Activated naive CD8-positive, alpha-beta T cell treated with anti-CD3 and anti-CD28 coated beads for 36 hours (primary cell): ENCODE data around the gene GBA3. TPM values are rescaled to one million over a fixed set of nuclear protein-coding genes. Genes with fewer than 3 reads are reported as not detected.

Source experiments
- DNase-seq: peaks from one replicate; pipeline ENCODE4 v3.0.0; 2021
- H3K27ac Mint-ChIP-seq: one replicate; pipeline ENCODE4 v1.8.0; 2022; ENCODE audit warnings: mild to moderate bottlenecking, moderate library complexity, mixed read lengths
- H3K27me3 Mint-ChIP-seq: one replicate; pipeline ENCODE4 v1.8.0; 2022; ENCODE audit warnings: mild to moderate bottlenecking, mixed read lengths
- H3K36me3 Mint-ChIP-seq: one replicate; pipeline ENCODE4 v1.8.0; 2021; ENCODE audit warnings: mild to moderate bottlenecking, mixed read lengths
- H3K4me1 Mint-ChIP-seq: one replicate; pipeline ENCODE4 v1.8.0; 2021; ENCODE audit warnings: mixed read lengths
- H3K4me3 Mint-ChIP-seq: one replicate; pipeline ENCODE4 v1.8.0; 2022; ENCODE audit warnings: mild to moderate bottlenecking, moderate library complexity, mixed read lengths
- H3K9me3 Mint-ChIP-seq: one replicate; pipeline ENCODE4 v1.8.0; 2022; ENCODE audit warnings: mixed read lengths
- total RNA-seq, 2 experiments: library from RNA; stranded (reverse); gene quantifications; one replicate each; pipeline ENCODE4 v1.2.3, GENCODE V29; 2021

Gene GBA3
- total RNA-seq, 2 experiments from 2014 or later: not detected

DNA sequence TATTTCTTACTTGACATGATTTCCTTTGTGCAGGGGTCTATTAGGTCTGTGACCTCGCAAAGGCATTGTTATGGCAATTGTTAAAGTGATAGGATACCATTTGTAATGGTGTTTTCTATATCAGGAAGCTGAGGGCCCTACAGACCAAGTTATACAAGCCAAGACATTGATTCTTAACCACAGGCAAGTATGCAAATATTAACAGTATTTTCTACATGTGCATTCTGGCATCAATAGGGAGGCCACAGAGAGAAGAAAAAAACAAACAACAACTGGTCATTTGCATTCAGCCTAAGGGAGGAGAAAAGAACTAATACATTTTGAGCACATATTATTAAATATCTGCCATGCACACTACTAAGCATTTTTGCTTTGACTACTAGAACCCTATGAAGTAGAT, 28.5 kb downstream of the GBA3 start:
- Mint-ChIP-seq H3K27ac (no peak overlapping the region), H3K4me3 (no peak overlapping the region), H3K9me3 (peaks cover 4% of the 10 kb centered on the region), H3K4me1 (no peaks in the 10 kb centered on the region), H3K36me3 (no peaks in the 10 kb centered on the region), H3K27me3 (peaks cover 6% of the 10 kb centered on the region)
- no peak for DNase-seq

DNA sequence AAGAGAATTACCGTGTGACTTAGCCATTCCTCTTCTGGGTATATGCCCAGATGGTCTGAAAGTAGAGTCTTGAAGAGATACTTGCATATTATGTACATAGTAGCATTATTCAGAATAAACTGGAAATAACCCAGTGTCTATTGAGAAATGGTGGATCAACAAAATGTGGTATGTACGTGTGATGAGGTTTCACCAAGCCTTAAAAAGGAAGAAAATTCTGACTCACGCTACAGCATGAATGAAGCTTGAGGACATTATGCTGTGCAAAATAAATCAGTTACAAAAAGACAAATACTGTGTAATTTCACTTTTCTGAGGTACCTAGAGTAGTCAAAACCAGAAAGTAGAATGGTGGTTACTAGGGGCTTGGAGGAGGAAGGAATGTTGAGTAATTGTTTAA, 37.3 kb downstream of the GBA3 start:
- no peak overlapping the region for H3K27ac Mint-ChIP-seq

DNA sequence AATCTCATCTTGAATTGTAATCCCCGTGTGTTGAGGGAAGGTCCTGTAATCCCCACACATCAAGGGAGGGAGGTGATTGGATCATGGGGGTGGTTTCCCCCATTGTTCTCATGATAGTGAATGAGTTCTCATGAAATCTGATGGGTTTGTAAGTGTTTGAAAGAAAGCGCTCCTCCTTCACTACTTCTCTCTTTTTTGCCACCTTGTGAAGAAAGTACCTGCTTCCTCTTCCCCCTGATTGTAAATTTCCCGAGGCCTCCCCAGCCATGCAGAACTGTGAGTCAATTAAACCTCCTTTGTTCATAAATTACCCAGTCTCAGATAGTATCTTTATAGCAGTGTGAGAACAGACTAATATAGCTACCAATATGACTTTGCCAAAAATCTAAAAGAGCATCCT, 41.1 kb downstream of the GBA3 start:
- H3K9me3 Mint-ChIP-seq: no peaks in the 10 kb centered on the region
- H3K27ac Mint-ChIP-seq: no peak overlapping the region
- no peak overlapping the region for H3K4me3 Mint-ChIP-seq
- peaks cover 16% of the 10 kb centered on the region for H3K27me3 Mint-ChIP-seq
- H3K36me3 Mint-ChIP-seq: no peaks in the 10 kb centered on the region
- DNase-seq: no peak
- H3K4me1 Mint-ChIP-seq: no peaks in the 10 kb centered on the region

More for the DNA sequence above, 37.3 kb downstream of the GBA3 start:
- Mint-ChIP-seq H3K27me3 (peaks cover 16% of the 10 kb centered on the region), H3K4me1 (no peaks in the 10 kb centered on the region), H3K9me3 (no peaks in the 10 kb centered on the region), H3K36me3 (no peaks in the 10 kb centered on the region), H3K4me3 (no peak overlapping the region)
- DNase-seq: no peak

DNA sequence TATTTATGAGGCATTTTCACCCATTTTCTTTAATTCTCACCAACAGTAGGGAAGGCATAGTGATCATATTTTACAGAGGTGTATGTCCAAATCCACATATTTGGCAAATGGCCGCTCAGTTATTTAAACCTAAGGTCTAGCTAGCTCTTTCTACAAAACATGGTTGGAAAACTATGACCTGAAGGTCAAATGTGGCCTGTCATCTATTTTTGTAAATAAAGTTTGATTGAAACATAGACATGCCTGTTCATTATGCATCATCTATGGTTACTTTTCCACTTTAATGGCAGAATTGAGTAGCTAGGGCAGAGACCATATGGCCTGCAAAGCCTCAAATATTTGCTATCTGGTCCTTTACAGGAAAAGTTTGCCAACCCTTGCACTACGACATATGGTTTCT, 44.2 kb downstream of the GBA3 start:
- Mint-ChIP-seq H3K4me1 (peaks cover 2% of the 10 kb centered on the region), H3K9me3 (no peaks in the 10 kb centered on the region), H3K27me3 (peaks cover 15% of the 10 kb centered on the region), H3K27ac (no peak overlapping the region), H3K4me3 (no peak overlapping the region), H3K36me3 (peaks cover 2% of the 10 kb centered on the region)
- DNase-seq: no peak

DNA sequence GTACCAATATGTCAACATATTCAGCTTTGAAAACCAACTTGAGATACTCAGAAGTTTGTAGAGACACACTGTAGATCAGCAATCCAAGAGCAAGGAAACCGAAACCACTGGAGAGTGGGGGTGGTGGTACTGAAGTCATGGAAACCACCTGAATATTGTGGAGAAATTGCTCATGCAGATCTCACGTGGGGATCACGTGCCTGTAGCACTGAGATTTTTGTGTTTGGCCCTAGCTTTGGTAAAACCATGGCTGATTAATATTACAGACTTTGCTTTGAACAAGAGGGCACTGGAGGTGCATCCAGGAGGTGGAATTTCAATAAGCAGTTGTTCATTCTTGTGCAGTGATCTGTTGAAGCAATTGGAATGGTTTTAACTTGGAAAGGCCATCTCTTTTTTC, 47.2 kb downstream of the GBA3 start:
- Mint-ChIP-seq H3K4me3 (no peak overlapping the region), H3K4me1 (peaks cover 2% of the 10 kb centered on the region), H3K27ac (no peak overlapping the region), H3K27me3 (peaks cover 12% of the 10 kb centered on the region), H3K9me3 (no peaks in the 10 kb centered on the region), H3K36me3 (peaks cover 2% of the 10 kb centered on the region)
- no peak for DNase-seq

DNA sequence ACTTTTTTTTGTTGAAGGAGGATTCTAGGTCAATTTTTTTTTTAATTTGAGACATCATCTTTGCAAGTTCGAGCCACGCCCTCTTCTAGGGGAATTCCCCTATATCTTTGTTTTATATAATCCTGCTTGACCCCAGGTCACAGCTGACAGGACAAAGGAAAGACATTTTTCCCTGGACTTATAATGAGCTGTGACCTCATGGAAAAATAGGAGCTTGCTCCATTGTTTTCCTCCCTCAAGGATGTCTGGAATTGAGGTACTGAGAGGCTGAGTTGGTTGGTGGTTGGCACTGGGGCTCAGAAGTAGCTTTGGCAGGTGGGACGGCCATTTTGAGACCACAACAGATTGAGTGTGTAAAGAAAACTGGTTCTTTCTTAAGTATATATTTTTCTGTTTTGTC, 49.0 kb downstream of the GBA3 start:
- peaks cover 2% of the 10 kb centered on the region for H3K4me1 Mint-ChIP-seq
- no peak overlapping the region for H3K27ac Mint-ChIP-seq
- H3K9me3 Mint-ChIP-seq: no peaks in the 10 kb centered on the region
- H3K4me3 Mint-ChIP-seq: no peak overlapping the region
- DNase-seq: no peak
- peaks cover 2% of the 10 kb centered on the region for H3K36me3 Mint-ChIP-seq
- H3K27me3 Mint-ChIP-seq: peaks cover 12% of the 10 kb centered on the region

DNA sequence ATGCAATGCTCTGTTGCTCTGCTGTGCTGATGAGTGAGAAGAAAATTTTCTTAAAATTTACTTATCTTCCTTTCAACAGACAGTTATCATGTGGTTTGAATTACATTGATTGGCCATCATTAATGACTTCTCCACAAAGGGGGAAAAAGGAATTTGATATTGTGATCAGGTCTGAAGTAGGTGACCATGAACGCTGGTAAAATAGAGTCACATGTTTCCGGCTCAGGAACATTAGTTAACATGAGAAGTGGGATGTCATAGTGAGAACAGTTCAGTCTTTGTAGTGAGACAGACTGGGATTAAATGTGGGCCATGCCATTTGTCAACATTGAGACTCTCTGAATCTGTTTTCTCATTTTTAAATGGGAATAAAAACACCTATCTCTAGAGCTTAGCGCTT, 50.6 kb downstream of the GBA3 start:
- no peak for DNase-seq
- Mint-ChIP-seq H3K4me1 (peaks cover 2% of the 10 kb centered on the region), H3K36me3 (peaks cover 2% of the 10 kb centered on the region), H3K27me3 (peaks cover 11% of the 10 kb centered on the region), H3K27ac (no peak overlapping the region), H3K9me3 (no peaks in the 10 kb centered on the region), H3K4me3 (no peak overlapping the region)

DNA sequence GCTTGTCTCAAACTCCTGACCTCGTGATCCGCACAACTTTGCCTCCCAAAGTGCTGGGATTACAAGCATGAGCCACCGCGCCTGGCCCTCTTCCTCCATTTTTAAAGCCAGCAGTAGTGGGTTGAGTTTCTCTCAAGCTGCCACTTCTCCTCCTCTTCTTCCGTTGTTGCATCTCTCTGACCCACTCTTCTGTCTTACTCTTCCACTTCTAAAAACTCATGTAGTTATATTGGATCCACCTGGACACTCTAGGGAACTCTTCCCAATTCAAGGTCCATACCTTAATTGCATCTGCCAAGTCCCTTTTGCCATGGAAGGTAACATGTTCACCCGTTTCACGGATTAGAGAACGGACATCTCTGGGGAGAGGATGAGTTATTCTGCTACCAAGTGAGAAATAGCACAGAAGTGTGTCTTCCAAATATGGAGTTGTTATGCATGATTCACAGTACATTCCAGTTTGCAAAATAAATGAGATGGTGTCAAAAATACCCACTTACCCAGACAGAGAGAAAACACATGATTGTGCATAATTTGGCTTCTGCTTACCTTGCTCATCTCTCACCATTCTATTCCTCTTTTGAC, 51.8 kb downstream of the GBA3 start:
- Mint-ChIP-seq H3K9me3 (no peaks in the 10 kb centered on the region), H3K4me3 (no peak overlapping the region), H3K4me1 (peaks cover 2% of the 10 kb centered on the region)

DNA sequence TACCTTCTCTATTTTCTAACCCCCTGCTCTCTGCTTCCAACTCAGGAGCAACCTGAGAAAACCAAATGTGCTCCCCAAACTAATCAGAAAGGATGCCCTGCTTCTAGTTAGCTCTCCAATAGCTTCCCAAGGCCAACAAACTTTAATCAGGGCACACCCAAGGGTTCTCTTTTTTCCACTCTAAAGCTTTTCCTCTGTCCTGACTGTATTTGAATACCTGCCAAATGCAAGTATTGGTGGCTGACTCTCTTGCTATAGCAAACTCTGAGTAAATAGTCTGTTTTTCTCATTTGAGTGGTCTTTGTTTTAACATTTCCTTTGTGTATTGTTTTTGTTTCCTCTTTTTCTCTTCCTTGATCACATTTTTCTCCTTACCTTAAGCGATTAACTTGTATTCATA, 52.5 kb downstream of the GBA3 start:
- DNase-seq: no peak
- Mint-ChIP-seq H3K9me3 (no peaks in the 10 kb centered on the region), H3K4me3 (no peak overlapping the region), H3K27ac (no peak overlapping the region), H3K36me3 (peaks cover 2% of the 10 kb centered on the region), H3K4me1 (no peaks in the 10 kb centered on the region), H3K27me3 (peaks cover 12% of the 10 kb centered on the region)

More for the DNA sequence above, 51.8 kb downstream of the GBA3 start:
- no peak overlapping the region for H3K27ac Mint-ChIP-seq
- no peak for DNase-seq
- H3K27me3 Mint-ChIP-seq: peaks cover 12% of the 10 kb centered on the region
- H3K36me3 Mint-ChIP-seq: peaks cover 2% of the 10 kb centered on the region

DNA sequence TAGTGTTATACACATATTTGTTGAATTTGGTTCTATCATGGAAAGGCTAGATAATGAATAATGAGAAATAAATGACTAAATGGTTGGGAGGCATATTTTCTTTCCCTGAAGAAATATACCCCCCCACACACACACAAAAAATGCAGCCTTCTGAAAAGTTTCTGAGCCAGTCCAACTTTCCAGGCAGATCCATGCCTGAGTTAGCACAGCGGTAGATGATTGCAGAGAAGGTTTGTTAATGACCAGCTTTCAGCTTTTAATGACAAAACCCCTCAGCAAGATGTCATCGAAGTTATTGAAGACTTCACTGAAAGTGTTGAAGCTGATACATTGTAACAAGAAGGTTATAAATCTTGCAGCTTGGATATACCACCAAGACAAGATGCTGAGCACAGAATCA, 61.4 kb downstream of the GBA3 start:
- Mint-ChIP-seq H3K4me1 (no peaks in the 10 kb centered on the region), H3K36me3 (no peaks in the 10 kb centered on the region), H3K9me3 (no peaks in the 10 kb centered on the region), H3K4me3 (no peak overlapping the region), H3K27ac (no peak overlapping the region), H3K27me3 (peaks cover 10% of the 10 kb centered on the region)
- DNase-seq: no peak

DNA sequence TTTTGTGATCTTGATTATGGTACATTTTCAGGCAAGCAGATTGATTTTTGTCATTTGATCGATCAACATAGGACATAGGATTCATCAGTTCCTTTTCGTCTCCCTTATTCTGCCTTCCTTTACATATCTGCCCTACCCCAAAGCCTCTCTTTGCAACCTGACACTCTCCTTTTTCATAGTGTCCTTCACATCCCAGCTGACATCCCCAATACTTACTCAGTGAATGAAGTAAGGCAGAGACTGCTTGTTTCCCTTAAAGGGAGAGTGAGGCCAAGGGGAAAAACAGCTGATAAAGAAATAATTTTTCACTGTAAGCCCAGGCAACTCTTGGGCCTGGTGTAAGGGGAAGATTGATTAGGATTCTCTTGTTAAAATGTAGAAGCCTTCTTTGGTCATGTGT, 69.8 kb downstream of the GBA3 start:
- H3K9me3 Mint-ChIP-seq: no peaks in the 10 kb centered on the region
- peaks cover 5% of the 10 kb centered on the region for H3K4me1 Mint-ChIP-seq
- H3K4me3 Mint-ChIP-seq: no peak overlapping the region
- no peak overlapping the region for H3K27ac Mint-ChIP-seq
- peaks cover 16% of the 10 kb centered on the region for H3K27me3 Mint-ChIP-seq
- H3K36me3 Mint-ChIP-seq: no peaks in the 10 kb centered on the region
- DNase-seq: no peak

DNA sequence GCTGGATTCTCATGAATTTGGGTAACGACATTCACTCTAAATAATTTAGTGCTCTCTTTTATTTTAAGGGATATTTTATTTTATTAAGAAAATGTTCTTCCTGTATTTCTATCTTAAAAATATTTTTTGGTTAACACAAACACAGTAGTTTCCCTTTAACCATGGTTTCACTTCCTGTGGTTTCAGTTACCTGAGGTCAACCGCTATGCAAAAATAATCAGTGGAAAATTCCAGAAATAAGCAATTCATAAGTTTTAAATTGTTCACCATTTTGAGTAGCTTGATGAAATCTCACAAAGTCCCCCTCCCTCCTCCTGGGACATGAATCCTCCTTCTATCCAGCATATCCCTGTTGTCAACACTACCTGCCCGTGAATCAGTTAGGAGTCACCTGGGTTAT, 71.4 kb downstream of the GBA3 start:
- no peaks in the 10 kb centered on the region for H3K36me3 Mint-ChIP-seq
- H3K27me3 Mint-ChIP-seq: peaks cover 9% of the 10 kb centered on the region
- H3K9me3 Mint-ChIP-seq: peaks cover 2% of the 10 kb centered on the region
- no peak for DNase-seq
- no peak overlapping the region for H3K4me3 Mint-ChIP-seq
- H3K4me1 Mint-ChIP-seq: peaks cover 5% of the 10 kb centered on the region
- H3K27ac Mint-ChIP-seq: no peak overlapping the region

DNA sequence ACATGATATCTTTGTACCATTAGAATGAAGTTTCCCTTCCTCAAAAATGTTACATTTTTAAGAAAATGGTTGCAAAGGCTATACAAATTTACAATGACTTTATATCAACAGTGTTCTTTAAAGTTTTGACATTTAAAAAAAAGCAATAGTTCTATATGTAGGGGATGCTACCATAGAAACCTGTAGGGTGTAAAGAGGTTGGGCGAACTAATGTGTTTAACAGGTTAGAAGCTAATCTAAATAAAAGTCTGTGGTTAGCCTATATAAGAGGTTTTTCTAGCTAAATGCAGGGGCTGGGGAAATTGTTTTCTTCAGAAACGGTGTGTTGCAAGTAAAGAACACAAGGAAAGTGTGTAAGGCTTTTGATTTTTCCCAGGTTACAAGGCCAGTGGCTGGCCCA, 73.3 kb downstream of the GBA3 start:
- no peak overlapping the region for H3K4me3 Mint-ChIP-seq
- H3K4me1 Mint-ChIP-seq: peaks cover 5% of the 10 kb centered on the region
- peaks cover 8% of the 10 kb centered on the region for H3K27me3 Mint-ChIP-seq
- no peak for DNase-seq
- no peaks in the 10 kb centered on the region for H3K36me3 Mint-ChIP-seq
- H3K27ac Mint-ChIP-seq: no peak overlapping the region
- peaks cover 8% of the 10 kb centered on the region for H3K9me3 Mint-ChIP-seq

DNA sequence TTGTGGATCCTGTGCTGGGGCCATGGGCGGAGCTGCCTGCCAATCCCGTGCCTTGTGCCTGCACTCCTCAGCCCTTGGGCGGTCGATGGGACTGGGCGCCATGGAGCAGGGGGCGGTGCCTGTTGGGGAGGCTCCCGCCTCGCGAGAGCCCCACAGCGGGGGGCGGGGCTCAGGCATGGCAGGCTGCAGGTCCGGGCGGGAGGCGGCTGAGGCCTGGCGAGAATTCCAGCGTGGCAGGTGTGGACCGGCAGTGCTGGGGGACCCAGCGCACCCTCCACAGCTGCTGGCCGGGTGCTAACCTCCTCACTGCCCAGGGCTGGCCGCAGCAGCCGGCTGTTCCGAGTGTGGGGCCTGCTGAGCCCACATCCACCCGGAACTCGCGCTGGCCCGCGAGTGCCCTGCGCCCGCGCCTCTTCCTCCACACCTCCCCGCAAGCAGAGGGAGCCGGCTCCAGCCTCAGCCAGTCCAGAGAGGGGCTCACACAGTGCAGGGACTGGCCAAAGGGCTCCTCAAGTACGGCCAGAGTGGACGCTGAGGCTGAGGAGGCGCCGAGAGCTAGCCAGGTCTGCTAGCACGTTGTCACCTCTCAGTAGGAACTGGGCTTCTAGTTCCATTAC, 85.9 kb downstream of the GBA3 start:
- H3K27ac Mint-ChIP-seq: no peak overlapping the region
- peaks cover 3% of the 10 kb centered on the region for H3K9me3 Mint-ChIP-seq
- H3K27me3 Mint-ChIP-seq: peaks cover 7% of the 10 kb centered on the region
- no peaks in the 10 kb centered on the region for H3K4me1 Mint-ChIP-seq
- H3K4me3 Mint-ChIP-seq: no peak overlapping the region
- H3K36me3 Mint-ChIP-seq: no peaks in the 10 kb centered on the region
- no peak for DNase-seq

DNA sequence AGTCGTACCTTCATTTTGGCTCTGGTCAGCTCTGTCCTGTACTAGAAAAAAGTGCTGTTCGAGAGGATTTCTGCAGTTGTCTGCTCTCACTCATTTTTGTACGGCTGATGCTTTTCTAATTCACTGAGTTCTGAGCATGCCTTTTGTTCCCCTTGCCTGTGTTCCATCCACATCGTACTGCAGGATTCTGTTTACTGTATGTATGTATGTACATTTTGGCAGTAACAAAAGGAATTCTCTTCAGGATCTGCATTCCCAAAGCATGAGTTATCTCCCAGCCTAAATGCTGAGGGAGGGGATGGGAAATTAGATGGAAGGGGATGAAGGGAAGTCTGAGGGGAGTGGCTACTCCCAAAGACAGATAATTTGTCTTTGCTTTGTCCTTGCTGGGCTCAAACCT, 87.6 kb downstream of the GBA3 start:
- H3K27me3 Mint-ChIP-seq: peaks cover 9% of the 10 kb centered on the region
- H3K36me3 Mint-ChIP-seq: no peaks in the 10 kb centered on the region
- no peak for DNase-seq

DNA sequence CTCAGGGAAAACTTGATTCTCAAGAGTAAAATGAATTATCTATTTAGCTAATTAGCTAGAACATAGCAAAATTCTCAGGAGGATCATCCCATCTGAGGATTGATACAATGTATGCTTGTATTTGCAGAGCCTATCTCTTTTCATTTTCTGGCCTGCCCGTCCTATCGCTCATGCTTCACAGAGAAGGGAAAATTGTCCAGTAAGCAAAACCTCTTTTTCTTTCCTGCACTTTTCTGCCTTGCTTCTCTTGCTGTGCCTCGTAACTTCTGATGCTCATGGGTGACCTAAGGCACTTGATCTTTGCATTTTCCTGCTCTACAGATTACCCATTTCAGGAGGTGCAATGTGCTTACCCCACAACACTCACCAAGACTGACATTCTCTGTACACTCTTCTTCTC, 88.1 kb downstream of the GBA3 start:
- H3K4me1 Mint-ChIP-seq: no peaks in the 10 kb centered on the region
- H3K9me3 Mint-ChIP-seq: no peaks in the 10 kb centered on the region
- H3K27ac Mint-ChIP-seq: no peak overlapping the region
- H3K36me3 Mint-ChIP-seq: no peaks in the 10 kb centered on the region
- no peak overlapping the region for H3K4me3 Mint-ChIP-seq
- DNase-seq: no peak
- H3K27me3 Mint-ChIP-seq: peaks cover 4% of the 10 kb centered on the region

More for the DNA sequence above, 87.6 kb downstream of the GBA3 start:
- Mint-ChIP-seq H3K9me3 (peaks cover 3% of the 10 kb centered on the region), H3K4me3 (no peak overlapping the region), H3K27ac (no peak overlapping the region), H3K4me1 (no peaks in the 10 kb centered on the region)
